Spleen (tissue), 7 donors: ENCODE measurements around the gene KIF18B.

Source experiments
- CTCF ChIP-seq, 11 experiments: fragments of 200-600 bp in 7 of 11; fragments of 450-650 bp in 4 of 11; sonication (generic) in 4 of 11; IDR thresholded peaks in 8 of 11; conservative IDR thresholded peaks in 3 of 11; 1 replicate in 7 of 11; 2 replicates in 4 of 11; pipeline versions ENCODE4 v1.4.0 to v1.8.0; 2016 to 2021; ENCODE audit warnings: antibody characterized with exemption in 11 of 11, inconsistent platforms in 4 of 11, mild to moderate bottlenecking in 1 of 11
- POLR2A ChIP-seq, 3 donors: fragments of 450-650 bp; IDR thresholded peaks; one replicate each; pipeline ENCODE4 v1.5.1; 2017; ENCODE audit warnings: antibody characterized with exemption in 3 of 3, mild to moderate bottlenecking in 1 of 3
- POLR2AphosphoS5 ChIP-seq, 3 donors: sonication (generic); formaldehyde crosslinking; IDR thresholded peaks; one replicate each; pipeline ENCODE4 v1.5.1; 2017; ENCODE audit warnings: antibody characterized with exemption in 3 of 3
- donor health status: DM: no; HTN: no; CAD: no; lungs with moderate emphysema.
- donor health status: DM: no; HTN: no; CAD: no.
- donor health status: DM: no; HTN: no; CAD: no.

DNA sequence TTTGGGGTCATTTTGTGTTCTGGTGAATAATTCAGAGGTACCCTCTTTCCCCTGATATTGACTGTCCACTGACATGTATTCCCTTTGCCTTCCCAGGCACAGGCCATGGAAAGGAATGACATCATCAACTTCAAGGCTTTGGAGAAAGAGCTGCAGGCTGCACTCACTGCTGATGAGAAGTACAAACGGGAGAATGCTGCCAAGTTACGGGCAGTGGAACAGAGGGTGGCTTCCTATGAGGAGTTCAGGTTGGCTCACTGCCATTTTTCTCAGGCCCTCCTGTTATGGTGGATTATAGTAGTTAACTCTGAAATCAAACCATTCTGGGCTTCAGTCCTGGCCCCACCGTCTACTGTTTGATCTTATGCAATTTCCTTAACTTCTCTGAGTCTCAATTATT is 46.7 kb downstream of the KIF18B start:
- TF ChIP-seq CTCF (IDR thresholded peaks at IDR 0.05 in 8 of 11, conservative IDR thresholded peaks at IDR 0.05 in 3 of 11) (no peak), POLR2AphosphoS5 (IDR thresholded peaks at IDR 0.05) (no peak), POLR2A (IDR thresholded peaks at IDR 0.05) (no peak)
